GM12892 (cell line): ENCODE data around the gene MYRFL. TPM values are rescaled to one million over a fixed set of nuclear protein-coding genes. Genes with fewer than 3 reads are reported as not detected.
"Not testable (repeated sequence)": the region's sequence is repeated elsewhere in the genome, so short reads cannot be mapped to it uniquely, and the experiment has no call there.

Source experiments
- DNase-seq: peaks from one replicate; pipeline ENCODE4 v3.0.0; 2011; ENCODE audit not compliant: insufficient read length
- FAIRE-seq: peaks from 2 replicates; lab custom pipeline; 2011; peaks lifted over from hg19 to GRCh38; lab: Jason Lieb, UNC
- POLR2A ChIP-seq: IDR thresholded peaks from 2 replicates; pipeline ENCODE4 v1.6.1; 2011; ENCODE audit warnings: low read depth, low read length, control low read depth
- POLR2AphosphoS5 ChIP-seq: IDR thresholded peaks from 2 replicates; pipeline ENCODE4 v1.6.1; 2011; ENCODE audit warnings: low read depth, low read length, control low read depth
- TAF1 ChIP-seq: IDR thresholded peaks from 2 replicates; pipeline ENCODE4 v1.6.1; 2011; ENCODE audit warnings: low read depth, mild to moderate bottlenecking, control low read depth, low read length, borderline replicate concordance
- polyA plus RNA-seq: library from polyadenylated mRNA; unstranded; fragments of >200 nt; gene quantifications from one replicate; pipeline ENCODE4 v1.2.1, GENCODE V29; 2012; ENCODE audit warnings: missing spikeins, inconsistent platforms; ENCODE audit not compliant: missing spikeins

MYRFL gene
- 0.19 TPM for polyA plus RNA-seq

DNA sequence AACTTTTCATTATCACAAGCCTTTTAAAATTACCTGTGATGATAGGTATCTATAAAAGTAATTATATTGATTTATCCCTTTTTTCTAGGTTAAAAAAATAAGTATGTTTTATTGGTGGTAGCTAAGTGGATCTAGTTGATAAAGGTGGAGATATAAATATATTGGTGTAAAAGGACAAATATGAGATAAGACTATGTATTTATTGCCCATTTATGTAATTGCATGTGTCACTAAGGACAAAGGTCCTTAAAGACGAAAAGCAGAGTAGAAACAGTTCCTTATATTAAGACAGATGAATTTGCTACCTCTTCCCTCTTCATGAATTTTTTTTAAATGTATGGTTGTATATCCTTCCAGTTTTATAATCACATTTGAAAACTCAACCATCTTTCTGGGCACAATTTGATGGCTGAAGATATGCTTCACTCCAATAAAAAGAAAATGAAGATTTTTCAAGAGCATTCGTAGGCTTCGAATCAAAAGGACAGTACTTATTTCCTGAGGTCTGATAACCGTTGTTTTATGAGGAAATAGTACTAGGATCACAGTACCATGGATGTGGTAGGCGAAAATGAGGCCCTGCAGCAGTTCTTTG lies at the start of gene MYRFL:
Gene MYRFL, plus strand, starts transcription at position 262 of the 595 bp plus-strand sequence. Its CDS starts 291 bp downstream, at position 553.
- TF ChIP-seq TAF1 (no peak), POLR2AphosphoS5 (no peak), POLR2A (no peak)
- FAIRE-seq (no peak), DNase-seq (no peak)

DNA sequence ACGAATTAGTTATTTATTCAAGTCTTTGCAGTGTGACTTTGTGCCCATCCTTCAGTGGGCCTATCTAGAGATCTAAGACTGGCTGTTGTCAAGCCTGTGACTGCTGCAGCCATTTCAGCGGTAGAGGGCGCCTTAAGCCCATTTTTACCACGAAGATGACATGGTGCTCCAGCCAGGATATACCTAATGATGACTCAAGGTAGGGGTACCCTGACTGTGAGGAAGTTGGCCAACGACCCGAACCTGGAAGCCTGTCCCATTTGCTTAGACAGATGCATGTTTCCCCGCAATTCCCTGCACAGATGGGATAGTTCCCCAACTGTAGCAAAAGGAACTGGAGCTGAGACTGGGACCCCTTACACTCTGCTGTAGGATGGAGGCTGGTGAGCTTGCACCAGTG lies 45.1 kb upstream of the MYRFL start:
- no peak for TF ChIP-seq POLR2AphosphoS5
- TF ChIP-seq TAF1: no peak
- TF ChIP-seq POLR2A: no peak
- DNase-seq (no peak), FAIRE-seq (no peak)

DNA sequence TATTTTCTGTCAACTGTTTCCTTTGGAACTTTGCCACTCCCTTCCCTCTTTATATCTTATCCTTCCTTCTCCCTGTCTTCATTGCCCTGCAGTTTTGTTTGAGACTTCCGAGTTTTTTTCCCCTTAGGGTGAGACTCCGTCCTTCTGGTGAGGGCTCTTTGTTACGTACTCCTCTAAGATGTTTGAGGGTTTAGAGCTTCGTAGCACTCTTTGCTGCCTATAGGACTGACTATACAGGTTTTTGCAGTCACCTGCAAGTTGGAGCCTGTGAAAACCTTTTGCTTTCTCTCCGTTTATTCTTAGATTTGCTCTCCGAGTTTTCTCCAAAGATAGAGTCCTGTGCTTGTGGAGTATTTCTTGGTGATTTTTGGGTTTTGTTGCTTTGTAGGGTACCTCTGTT lies 41.7 kb upstream of the MYRFL start:
- no peak for DNase-seq
- FAIRE-seq: no peak
- no peak for TF ChIP-seq TAF1
- no peak for TF ChIP-seq POLR2A

DNA sequence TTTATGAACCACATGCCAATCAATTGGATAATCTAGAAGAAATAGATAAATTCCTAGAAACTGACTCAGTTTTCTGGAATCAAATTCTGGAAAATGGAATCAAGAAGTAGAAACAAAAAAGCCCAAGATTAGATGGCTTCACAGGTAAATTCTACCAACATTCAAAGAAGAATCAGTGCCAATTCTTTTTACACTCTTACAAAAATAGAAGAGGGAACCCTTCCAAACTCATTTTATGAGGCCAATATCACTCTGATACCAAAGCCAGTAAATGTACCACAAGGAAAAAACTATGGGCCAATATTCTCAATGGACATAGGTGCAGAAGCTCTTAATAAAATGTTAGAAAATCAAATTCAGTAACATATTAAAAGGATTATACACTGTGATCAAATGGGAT lies 35.7 kb upstream of the MYRFL start:
- DNase-seq (no peak), FAIRE-seq (no peak)
- TF ChIP-seq POLR2AphosphoS5 (no peak), POLR2A (no peak), TAF1 (no peak)

DNA sequence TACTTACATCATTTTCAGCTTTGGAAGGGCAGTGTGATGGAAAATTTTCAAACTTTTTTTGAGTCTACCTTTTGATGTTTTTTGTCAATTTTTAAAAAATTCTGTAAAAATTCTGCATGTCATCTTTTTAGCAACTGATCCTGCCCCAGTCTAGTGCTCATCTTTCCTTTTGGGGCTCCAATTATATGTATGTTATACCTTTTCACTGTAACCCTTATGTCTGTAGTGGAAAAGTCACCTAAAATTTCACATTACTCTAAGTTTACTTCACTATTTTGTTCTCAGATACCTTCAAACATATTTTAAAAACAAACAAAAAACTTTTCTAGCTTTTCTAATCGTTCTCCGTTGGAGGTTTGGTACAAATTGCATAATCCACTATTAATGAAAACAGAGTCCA lies 32.5 kb upstream of the MYRFL start:
- FAIRE-seq (no peak), DNase-seq (no peak)

DNA sequence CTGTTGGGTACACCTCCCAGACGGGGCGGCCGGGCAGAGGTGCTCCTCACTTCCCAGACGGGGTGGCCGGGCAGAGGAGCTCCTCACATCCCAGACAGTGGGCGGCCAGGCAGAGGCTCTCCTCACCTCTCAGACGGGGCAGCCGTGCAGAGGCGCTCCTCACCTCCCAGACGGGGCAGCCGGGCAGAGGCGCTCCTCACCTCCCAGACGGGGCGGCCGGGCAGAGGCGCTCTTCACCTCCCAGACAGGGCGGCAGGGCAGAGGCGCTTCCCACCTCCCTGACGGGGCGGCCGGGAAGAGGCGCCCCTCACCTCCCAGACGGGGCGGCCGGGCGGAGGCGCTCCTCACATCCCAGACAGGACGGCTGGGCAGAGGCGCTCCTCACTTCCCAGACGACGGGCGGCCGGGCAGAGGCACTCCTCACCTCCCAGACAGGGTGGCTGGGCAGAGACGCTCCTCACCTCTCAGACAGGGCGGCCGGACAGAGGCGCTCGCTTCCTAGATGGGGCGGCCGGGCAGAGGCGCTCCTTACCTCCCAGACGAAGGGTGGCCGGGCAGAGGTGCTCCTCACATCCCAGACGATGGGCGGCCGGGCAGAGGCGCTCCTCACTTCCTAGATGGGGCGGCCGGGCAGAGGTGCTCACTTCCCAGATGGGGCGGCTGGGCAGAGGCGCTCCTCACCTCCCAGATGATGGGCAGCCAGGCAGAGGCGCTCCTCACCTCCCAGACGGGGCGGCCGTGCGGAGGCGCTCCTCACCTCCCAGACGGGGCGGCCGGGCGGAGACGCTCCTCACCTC lies 17.7 kb upstream of the MYRFL start:
- not testable (repeated sequence) for FAIRE-seq, DNase-seq

More for the DNA sequence above, 32.5 kb upstream of the MYRFL start:
- no peak for TF ChIP-seq POLR2AphosphoS5
- TF ChIP-seq POLR2A: no peak
- no peak for TF ChIP-seq TAF1

DNA sequence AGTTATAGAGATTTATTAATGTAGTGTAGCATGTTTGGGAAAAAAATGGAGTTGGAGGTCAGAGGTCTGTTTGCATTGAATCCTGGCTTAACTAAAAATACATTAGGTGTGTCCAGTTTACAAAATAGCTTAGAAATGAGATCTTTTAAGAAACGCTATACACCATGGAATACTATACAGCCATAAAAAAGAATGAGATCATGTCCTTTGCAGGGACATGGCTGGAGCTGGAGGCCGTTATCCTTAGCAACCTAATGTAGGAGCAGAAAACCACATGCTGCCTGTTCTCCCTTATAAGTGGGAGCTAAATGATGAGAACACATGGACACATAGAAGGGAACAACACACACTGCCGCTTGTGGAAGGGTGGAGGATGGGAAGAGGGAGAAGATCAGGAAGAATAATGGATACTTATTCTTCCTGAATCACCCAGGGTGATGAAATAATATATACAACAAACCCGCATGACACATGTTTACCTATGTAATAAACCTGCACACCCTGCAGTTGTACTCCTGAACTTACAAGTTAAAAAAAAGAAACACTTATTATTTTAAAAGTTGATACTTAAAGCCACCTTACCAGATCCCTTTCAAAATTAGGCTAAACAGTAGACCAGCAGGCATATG lies 14.0 kb upstream of the MYRFL start:
- TF ChIP-seq TAF1 (no peak), POLR2A (no peak), POLR2AphosphoS5 (no peak)
- no peak for FAIRE-seq

DNA sequence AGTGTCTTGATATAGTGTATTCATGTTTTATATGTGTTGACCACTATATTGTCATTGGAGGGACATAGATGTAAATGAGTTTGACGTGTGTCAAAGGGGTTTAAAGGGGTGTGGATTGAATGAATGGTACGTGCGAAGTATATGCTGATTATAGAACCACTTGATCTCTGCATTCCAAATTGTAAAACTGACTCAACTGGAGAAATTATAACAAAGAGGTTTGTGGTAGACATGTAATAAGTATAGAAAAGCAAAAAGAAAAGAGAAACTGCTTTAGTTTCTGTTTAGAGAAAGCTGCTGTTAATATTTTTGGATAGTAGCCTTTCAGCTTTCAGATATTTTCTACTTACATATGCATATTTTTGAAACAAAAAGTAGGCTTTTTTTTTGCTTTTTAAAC lies 8.9 kb upstream of the MYRFL start:
- DNase-seq: no peak
- FAIRE-seq: peak; percentile 24
- no peak for TF ChIP-seq POLR2A
- no peak for TF ChIP-seq TAF1
- TF ChIP-seq POLR2AphosphoS5: no peak

More for the DNA sequence above, 14.0 kb upstream of the MYRFL start:
- no peak for DNase-seq

DNA sequence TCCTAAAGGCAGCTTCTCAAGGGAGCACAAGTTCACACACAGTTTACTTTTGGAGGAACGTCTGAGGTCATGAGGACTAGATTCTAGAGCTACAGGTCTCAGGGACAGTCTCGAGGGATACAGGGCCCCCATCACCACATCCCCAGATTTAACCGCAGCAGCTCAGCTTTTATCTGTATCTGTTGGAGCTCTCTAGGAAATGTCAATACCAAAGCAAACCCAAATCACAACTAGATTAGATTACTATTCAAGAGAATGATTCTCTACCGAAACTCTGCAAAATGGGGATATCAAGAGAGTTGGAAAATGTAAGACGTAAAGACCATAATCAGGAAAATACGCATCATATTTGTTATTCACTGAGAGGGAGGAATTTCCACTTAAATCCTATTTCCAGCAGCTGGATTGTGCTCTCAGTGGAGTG lies 4.0 kb upstream of the MYRFL start:
- TF ChIP-seq TAF1 (no peak), POLR2A (no peak), POLR2AphosphoS5 (no peak)
- FAIRE-seq: no peak

DNA sequence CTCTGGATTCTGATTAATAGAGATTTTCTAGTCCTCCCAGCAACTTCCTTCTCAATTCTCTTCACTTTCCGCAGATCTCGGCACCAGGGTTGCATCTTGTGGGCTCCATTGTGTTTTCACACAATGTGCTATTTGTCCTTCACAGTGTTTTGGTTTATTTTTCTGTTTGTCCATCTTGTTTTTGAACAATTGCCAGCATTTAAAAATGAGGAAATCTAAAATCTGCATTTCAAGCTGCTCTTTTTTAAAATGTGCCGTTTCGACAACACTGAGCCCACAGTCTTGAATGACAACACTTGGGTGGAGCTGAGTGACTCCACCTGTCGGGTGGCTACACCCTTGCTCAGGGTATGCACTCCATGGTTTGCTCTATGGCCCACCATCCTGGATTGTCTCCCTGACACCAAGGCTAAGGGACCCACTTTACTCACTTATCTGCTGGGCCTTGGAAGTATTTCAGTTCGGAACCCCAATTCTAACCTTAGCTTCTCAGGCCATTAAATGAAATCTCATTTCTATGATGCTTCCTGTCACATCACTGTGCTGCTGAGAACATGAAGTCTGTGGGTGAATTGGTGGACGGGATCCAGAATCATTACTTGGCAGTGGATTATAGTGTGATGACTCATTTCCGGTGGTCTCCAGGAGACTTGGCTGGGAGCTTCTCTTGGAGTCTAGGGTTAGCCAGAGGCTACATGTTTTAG lies 3.4 kb upstream of the MYRFL start:
- no peak for DNase-seq

More for the DNA sequence above, 4.0 kb upstream of the MYRFL start:
- no peak for DNase-seq

DNA sequence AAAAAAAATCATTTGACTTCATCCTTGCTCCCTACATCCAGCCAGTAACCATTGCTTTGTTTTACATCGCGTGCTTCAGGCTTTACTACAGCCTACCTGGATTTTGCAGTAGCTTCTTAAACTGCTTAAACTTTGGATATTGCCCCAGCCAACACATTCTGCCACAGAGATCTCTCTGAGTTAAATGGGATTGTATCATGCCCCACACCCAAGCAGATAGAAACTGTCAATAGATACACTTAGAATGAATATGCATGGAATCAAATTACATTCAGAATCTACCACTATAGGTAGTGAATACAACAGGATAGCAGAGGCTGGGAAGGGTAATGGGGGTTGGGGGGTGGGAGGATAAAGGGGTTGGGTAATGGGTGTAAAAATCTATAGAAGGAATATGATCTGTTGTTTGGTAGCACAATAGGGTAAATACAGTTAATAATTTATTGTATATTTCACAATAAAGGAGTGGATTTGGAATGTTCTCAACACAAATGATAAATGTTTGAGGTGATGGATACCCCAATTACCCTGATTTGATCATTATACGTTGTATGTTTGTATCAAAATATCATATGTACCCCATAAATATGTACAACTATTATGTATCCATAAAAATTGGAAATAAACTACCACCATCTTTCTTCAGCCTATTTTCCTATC lies 2.7 kb upstream of the MYRFL start:
- DNase-seq (no peak), FAIRE-seq (no peak)
- TF ChIP-seq POLR2AphosphoS5 (no peak), TAF1 (no peak), POLR2A (no peak)

More for the DNA sequence above, 3.4 kb upstream of the MYRFL start:
- TF ChIP-seq POLR2AphosphoS5: no peak
- no peak for TF ChIP-seq TAF1
- TF ChIP-seq POLR2A: no peak
- no peak for FAIRE-seq
